Measurements from ENCODE around the gene EXPH5.
A peak's percentile ranks its signal among the peaks of the same experiment; 100 is the strongest.

EXPH5 gene

GRCh38 chr11:108500721-108501120, 92.8 kb downstream of the EXPH5 start:
- 50% methylated on average over 1 of the region's 2 CpGs for WGBS (ENCODE audit: insufficient coverage)
- H3K36me3 ChIP-seq (ENCODE audit: control insufficient read depth in 4 of 4, insufficient read depth in 4 of 4, low read length in 3 of 4), result no peaks in the 10 kb centered on the region

GRCh38 chr11:108500169-108500568, 93.4 kb downstream of the EXPH5 start:
- peaks cover 0 to 20% (median 10%) of the 10 kb centered on the region in 4 experiments for H3K4me1 ChIP-seq (ENCODE audit: control extremely low read depth in 1 of 4, control insufficient read depth in 4 of 4, insufficient read depth in 4 of 4, low read length in 3 of 4)
- POLR2A ChIA-PET, result no interaction called here
- no peak overlapping the region for H3K27ac ChIP-seq (ENCODE audit: insufficient read depth in 1 of 2, low read depth in 1 of 2, low read length in 2 of 2, poor library complexity in 1 of 2, severe bottlenecking in 2 of 2)
- no peaks in the 10 kb centered on the region for H3K9me3 ChIP-seq (ENCODE audit: control extremely low read depth in 1 of 5, control insufficient read depth in 4 of 5, insufficient read depth in 2 of 5, low read depth in 1 of 5, low read length in 4 of 5)
- H3K4me3 ChIP-seq (ENCODE audit: control insufficient read depth in 1 of 7, extremely low read depth in 1 of 7, insufficient read depth in 4 of 7, low read depth in 2 of 7, low read length in 6 of 7), result no peak overlapping the region
- DNase-seq, result no peak
- CTCF ChIA-PET, result no interaction called here
- no peaks in the 10 kb centered on the region for H3K36me3 ChIP-seq (ENCODE audit: control insufficient read depth in 4 of 4, insufficient read depth in 4 of 4, low read length in 3 of 4)
- WGBS (ENCODE audit: insufficient coverage), result 100% methylated on average over 2 of the region's 4 CpGs
- no peaks in the 10 kb centered on the region for H3K27me3 ChIP-seq (replicated peaks in 2 of 5; ENCODE audit: control insufficient read depth in 4 of 5, insufficient read depth in 5 of 5, low read length in 4 of 5)

More at GRCh38 chr11:108500721-108501120, 92.8 kb downstream of the EXPH5 start:
- ChIA-PET CTCF (no interaction called here), POLR2A (no interaction called here)
- no peaks in the 10 kb centered on the region for H3K27me3 ChIP-seq (replicated peaks in 2 of 5; ENCODE audit: control insufficient read depth in 4 of 5, insufficient read depth in 5 of 5, low read length in 4 of 5)
- no peak for DNase-seq
- H3K4me3 ChIP-seq (ENCODE audit: control insufficient read depth in 1 of 7, extremely low read depth in 1 of 7, insufficient read depth in 4 of 7, low read depth in 2 of 7, low read length in 6 of 7), result no peak overlapping the region
- peaks cover 0 to 20% (median 10%) of the 10 kb centered on the region in 4 experiments for H3K4me1 ChIP-seq (ENCODE audit: control extremely low read depth in 1 of 4, control insufficient read depth in 4 of 4, insufficient read depth in 4 of 4, low read length in 3 of 4)
- H3K9me3 ChIP-seq (ENCODE audit: control extremely low read depth in 1 of 5, control insufficient read depth in 4 of 5, insufficient read depth in 2 of 5, low read depth in 1 of 5, low read length in 4 of 5), result no peaks in the 10 kb centered on the region
- no peak overlapping the region for H3K27ac ChIP-seq (ENCODE audit: insufficient read depth in 1 of 2, low read depth in 1 of 2, low read length in 2 of 2, poor library complexity in 1 of 2, severe bottlenecking in 2 of 2)

GRCh38 chr11:108498816-108499408, 94.7 kb downstream of the EXPH5 start:
- CTCF ChIA-PET, result no interaction called here
- H3K27ac ChIP-seq (ENCODE audit: insufficient read depth in 1 of 2, low read depth in 1 of 2, low read length in 2 of 2, poor library complexity in 1 of 2, severe bottlenecking in 2 of 2), result peak overlapping the region in 1 of 2 experiments; percentile 88
- 84% methylated on average over 20 of the region's 29 CpGs for WGBS (ENCODE audit: insufficient coverage)

GRCh38 chr11:108498046-108498815, 95.3 kb downstream of the EXPH5 start, which contains the start of gene POGLUT3:
Gene POGLUT3 (minus strand): TSS chr11:108498384. CDS start chr11:108498366, 18 bp downstream.
- Histone ChIP-seq H3K4me1 (ENCODE audit: control extremely low read depth in 1 of 4, control insufficient read depth in 4 of 4, insufficient read depth in 4 of 4, low read length in 3 of 4) (peaks cover 0 to 20% (median 10%) of the 10 kb centered on the region in 4 experiments), H3K9me3 (ENCODE audit: control extremely low read depth in 1 of 5, control insufficient read depth in 4 of 5, insufficient read depth in 2 of 5, low read depth in 1 of 5, low read length in 4 of 5) (no peaks in the 10 kb centered on the region), H3K27ac (ENCODE audit: insufficient read depth in 1 of 2, low read depth in 1 of 2, low read length in 2 of 2, poor library complexity in 1 of 2, severe bottlenecking in 2 of 2) (peak within 1 kb of the TSS; percentile 67 to 88), H3K4me3 (ENCODE audit: control insufficient read depth in 1 of 7, extremely low read depth in 1 of 7, insufficient read depth in 4 of 7, low read depth in 2 of 7, low read length in 6 of 7) (peak within 1 kb of the TSS; percentile 57 to 87 (median 75)), H3K36me3 (ENCODE audit: control insufficient read depth in 4 of 4, insufficient read depth in 4 of 4, low read length in 3 of 4) (peaks cover 0 to 7% (median 0%) of the 10 kb centered on the region in 4 experiments), H3K27me3 (replicated peaks in 2 of 5; ENCODE audit: control insufficient read depth in 4 of 5, insufficient read depth in 5 of 5, low read length in 4 of 5) (no peaks in the 10 kb centered on the region)
- CTCF ChIA-PET, result interaction anchor here (1.2 kb wide), 1 partner anchor 17 kb away, joined by 4 read pairs; no protein-coding TSS in a partner anchor
- peak; percentile 38 to 72 (median 60) for DNase-seq
- WGBS (ENCODE audit: insufficient coverage), result 0% methylated on average over 76 of the region's 84 CpGs
- POLR2A ChIA-PET, result interaction anchor here (0.5 kb wide), 1 partner anchor 32 kb away, joined by 5 read pairs; no protein-coding TSS in a partner anchor

More at GRCh38 chr11:108498816-108499408, 94.7 kb downstream of the EXPH5 start:
- Histone ChIP-seq H3K4me3 (ENCODE audit: control insufficient read depth in 1 of 7, extremely low read depth in 1 of 7, insufficient read depth in 4 of 7, low read depth in 2 of 7, low read length in 6 of 7) (peak overlapping the region; percentile 39 to 87 (median 75)), H3K36me3 (ENCODE audit: control insufficient read depth in 4 of 4, insufficient read depth in 4 of 4, low read length in 3 of 4) (peaks cover 0 to 7% (median 0%) of the 10 kb centered on the region in 4 experiments), H3K4me1 (ENCODE audit: control extremely low read depth in 1 of 4, control insufficient read depth in 4 of 4, insufficient read depth in 4 of 4, low read length in 3 of 4) (peaks cover 0 to 20% (median 10%) of the 10 kb centered on the region in 4 experiments), H3K9me3 (ENCODE audit: control extremely low read depth in 1 of 5, control insufficient read depth in 4 of 5, insufficient read depth in 2 of 5, low read depth in 1 of 5, low read length in 4 of 5) (no peaks in the 10 kb centered on the region), H3K27me3 (replicated peaks in 2 of 5; ENCODE audit: control insufficient read depth in 4 of 5, insufficient read depth in 5 of 5, low read length in 4 of 5) (no peaks in the 10 kb centered on the region)
- no peak for DNase-seq
- POLR2A ChIA-PET, result interaction anchor here (0.5 kb wide), 1 partner anchor 31 kb away, joined by 5 read pairs; no protein-coding TSS in a partner anchor

GRCh38 chr11:108497317-108498045, 96.1 kb downstream of the EXPH5 start:
- Histone ChIP-seq H3K4me1 (ENCODE audit: control extremely low read depth in 1 of 4, control insufficient read depth in 4 of 4, insufficient read depth in 4 of 4, low read length in 3 of 4) (peaks cover 0 to 20% (median 10%) of the 10 kb centered on the region in 4 experiments), H3K4me3 (ENCODE audit: control insufficient read depth in 1 of 7, extremely low read depth in 1 of 7, insufficient read depth in 4 of 7, low read depth in 2 of 7, low read length in 6 of 7) (peak overlapping the region; percentile 57 to 87 (median 75)), H3K36me3 (ENCODE audit: control insufficient read depth in 4 of 4, insufficient read depth in 4 of 4, low read length in 3 of 4) (peaks cover 0 to 7% (median 0%) of the 10 kb centered on the region in 4 experiments), H3K9me3 (ENCODE audit: control extremely low read depth in 1 of 5, control insufficient read depth in 4 of 5, insufficient read depth in 2 of 5, low read depth in 1 of 5, low read length in 4 of 5) (no peaks in the 10 kb centered on the region), H3K27ac (ENCODE audit: insufficient read depth in 1 of 2, low read depth in 1 of 2, low read length in 2 of 2, poor library complexity in 1 of 2, severe bottlenecking in 2 of 2) (peak overlapping the region; percentile 67 to 88), H3K27me3 (replicated peaks in 2 of 5; ENCODE audit: control insufficient read depth in 4 of 5, insufficient read depth in 5 of 5, low read length in 4 of 5) (no peaks in the 10 kb centered on the region)
- POLR2A ChIA-PET, result no interaction called here
- WGBS (ENCODE audit: insufficient coverage), result 3% methylated on average over 19 of the region's 30 CpGs
- peak; percentile 97 to 98 (median 98) for DNase-seq
- CTCF ChIA-PET, result interaction anchor here (1.2 kb wide), 1 partner anchor 16 kb away, joined by 4 read pairs; no protein-coding TSS in a partner anchor

- WGBS (ENCODE audit: insufficient coverage), result 95% methylated on average over 7 of the region's 7 CpGs
- Histone ChIP-seq H3K27ac (ENCODE audit: insufficient read depth in 1 of 2, low read depth in 1 of 2, low read length in 2 of 2, poor library complexity in 1 of 2, severe bottlenecking in 2 of 2) (peak overlapping the region; percentile 67 to 88), H3K9me3 (ENCODE audit: control extremely low read depth in 1 of 5, control insufficient read depth in 4 of 5, insufficient read depth in 2 of 5, low read depth in 1 of 5, low read length in 4 of 5) (no peaks in the 10 kb centered on the region), H3K27me3 (replicated peaks in 2 of 5; ENCODE audit: control insufficient read depth in 4 of 5, insufficient read depth in 5 of 5, low read length in 4 of 5) (no peaks in the 10 kb centered on the region), H3K36me3 (ENCODE audit: control insufficient read depth in 4 of 4, insufficient read depth in 4 of 4, low read length in 3 of 4) (peaks cover 0 to 7% (median 0%) of the 10 kb centered on the region in 4 experiments), H3K4me3 (ENCODE audit: control insufficient read depth in 1 of 7, extremely low read depth in 1 of 7, insufficient read depth in 4 of 7, low read depth in 2 of 7, low read length in 6 of 7) (peak overlapping the region in 6 of 7 experiments; percentile 60 to 87 (median 80)), H3K4me1 (ENCODE audit: control extremely low read depth in 1 of 4, control insufficient read depth in 4 of 4, insufficient read depth in 4 of 4, low read length in 3 of 4) (peaks cover 0 to 20% (median 10%) of the 10 kb centered on the region in 4 experiments)
- DNase-seq, result peak in 1 of 3 donors; percentile 1
- POLR2A ChIA-PET, result no interaction called here
- CTCF ChIA-PET, result interaction anchor here (0.6 to 0.8 kb wide), 2 partner anchors 24 to 32 kb away, joined by 3 read pairs; no protein-coding TSS in a partner anchor
These were observed 96.8 kb downstream of the EXPH5 start for GRCh38 chr11:108496643-108497256.
